Measurements from ENCODE around the gene KRTAP4-16. TPM values are rescaled to one million over a fixed set of nuclear protein-coding genes. Genes with fewer than 3 reads are reported as not detected.
A peak's percentile ranks its signal among the peaks of the same experiment; 100 is the strongest.

The KRTAP4-16 gene
- total RNA-seq, 1 experiment from 2014 or later, result not detected

DNA sequence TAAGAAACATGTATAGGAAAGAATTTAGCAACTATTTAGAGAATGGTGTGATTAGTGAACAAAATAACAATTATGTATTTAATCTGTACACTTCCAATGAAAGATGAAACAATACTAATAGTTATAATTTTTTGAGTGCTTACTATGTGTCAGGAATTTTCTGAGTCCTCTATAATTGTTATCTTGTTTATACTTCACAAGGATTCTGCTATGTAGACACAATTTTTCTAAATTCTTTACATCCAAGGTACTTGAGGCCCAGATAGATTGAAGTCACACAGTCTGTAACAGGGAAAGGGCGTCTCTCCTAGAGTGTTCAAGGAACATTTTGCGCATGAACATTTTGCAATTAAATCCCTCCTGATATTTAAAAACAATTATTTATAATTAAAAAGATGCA, 23.1 kb upstream of the KRTAP4-16 start:
- ATAC-seq, result no peak
- H3K9me2 ChIP-seq (ENCODE audit: insufficient read depth), result no peaks in the 10 kb centered on the region
- intact Hi-C loops (cut with micrococcal nuclease), result no loop called here

More for the DNA sequence above, 23.1 kb upstream of the KRTAP4-16 start:
- Histone ChIP-seq H3K9me3 (ENCODE audit: control insufficient read depth in 1 of 2, insufficient read depth in 1 of 2, low read depth in 1 of 2, low read length in 2 of 2) (peaks cover 0 to 14% of the 10 kb centered on the region in 2 experiments; a peak in 1 of 4 replicates), H3K4me2 (ENCODE audit: low read length) (no peak overlapping the region), H3K27ac (ENCODE audit: low read depth, low read length) (peak overlapping the region; percentile 2; the same call in 1 of the 2 replicates), H4K20me1 (ENCODE audit: insufficient read depth) (no peaks in the 10 kb centered on the region), H3K4me3 (replicated peaks in 1 of 2; ENCODE audit: low read depth in 1 of 2, low read length in 2 of 2) (no peak overlapping the region), H3K4me1 (ENCODE audit: control insufficient read depth in 1 of 2, insufficient read depth in 2 of 2, low read length in 2 of 2) (peaks cover 0 to 27% of the 10 kb centered on the region in 2 experiments; a peak in 2 of 4 replicates), H3K36me3 (ENCODE audit: control insufficient read depth in 1 of 2, insufficient read depth in 2 of 2, low read length in 2 of 2) (peaks cover 0 to 3% of the 10 kb centered on the region in 2 experiments; a peak in 1 of 4 replicates), H2AFZ (ENCODE audit: low read depth, low read length, poor library complexity, severe bottlenecking) (no peak overlapping the region), H3K79me2 (ENCODE audit: insufficient read depth, low read length) (no peaks in the 10 kb centered on the region), H3K9ac (ENCODE audit: low read length) (no peak overlapping the region), H3K27me3 (ENCODE audit: insufficient read depth, low read length) (no peaks in the 10 kb centered on the region)
- BruUV-seq (replicated peaks), result no TSS peak
- ChIA-PET POLR2A (no interaction called here), CTCF (no interaction called here), RAD21 (ENCODE audit: low non-redundant PET in 1 of 2, low total read pairs in 2 of 2, uncharacterized antibody in 2 of 2, unreplicated experiment in 2 of 2) (no interaction called here)
- TF ChIP-seq CEBPB (IDR thresholded peaks at IDR 0.05; ENCODE audit: low read depth) (no peak), ZFX (IDR thresholded peaks at IDR 0.05) (no peak), CTCF (IDR thresholded peaks at IDR 0.05 in 2 of 3, conservative IDR thresholded peaks at IDR 0.05 in 1 of 3; ENCODE audit: borderline replicate concordance in 1 of 3, insufficient read depth in 1 of 3, low read depth in 2 of 3, low read length in 2 of 3) (no peak), EZH2phosphoT487 (IDR thresholded peaks at IDR 0.05; ENCODE audit: borderline replicate concordance) (no peak), ZNF274 (IDR thresholded peaks at IDR 0.05; ENCODE audit: low read depth, low read length) (no peak), YY1 (IDR thresholded peaks at IDR 0.05; ENCODE audit: extremely low read depth, insufficient replicate concordance, low read depth, low read length) (no peak), REST (IDR thresholded peaks at IDR 0.05; ENCODE audit: low read depth) (no peak), CBX3 (IDR thresholded peaks at IDR 0.05; ENCODE audit: low read depth) (no peak), POLR2AphosphoS5 (IDR thresholded peaks at IDR 0.05; ENCODE audit: low read depth, low read length) (no peak), ELF1 (IDR thresholded peaks at IDR 0.05; ENCODE audit: borderline replicate concordance, low read depth) (no peak), FOSL1 (IDR thresholded peaks at IDR 0.05; ENCODE audit: low read depth) (no peak), JUND (IDR thresholded peaks at IDR 0.05) (no peak), MAX (IDR thresholded peaks at IDR 0.05) (no peak), RAD21 (IDR thresholded peaks at IDR 0.05; ENCODE audit: low read depth) (no peak), SRF (IDR thresholded peaks at IDR 0.05; ENCODE audit: low read depth) (no peak), TCF7L2 (IDR thresholded peaks at IDR 0.05; ENCODE audit: borderline replicate concordance, extremely low read depth, insufficient read depth, insufficient read length) (no peak), POLR2A (IDR thresholded peaks at IDR 0.05; ENCODE audit: borderline replicate concordance, extremely low read depth, insufficient read depth, insufficient read length) (no peak), EZH2 (IDR thresholded peaks at IDR 0.05) (no peak), ZBTB33 (IDR thresholded peaks at IDR 0.05; ENCODE audit: extremely low read depth, insufficient replicate concordance, low read length) (no peak), SIN3A (IDR thresholded peaks at IDR 0.05; ENCODE audit: low read depth) (no peak)
- DNase-seq (ENCODE audit: low read depth, low spot score), result no peak
